ENCODE measurements around the gene PSMC3. TPM values are rescaled to one million over a fixed set of nuclear protein-coding genes. Genes with fewer than 3 reads are reported as not detected.

Gene PSMC3
- total RNA-seq, 1 experiment from 2014 or later = 701 TPM

- CTCF ChIA-PET = interaction anchor here (0.5 kb wide), 1 partner anchor 21 kb away, joined by 3 read pairs; no protein-coding TSS in a partner anchor
- TF ChIP-seq EZH2 (IDR thresholded peaks at IDR 0.05; ENCODE audit: borderline replicate concordance, low read depth, low read length, poor library complexity, severe bottlenecking) = no peak
- TF ChIP-seq CTCF (conservative IDR thresholded peaks at IDR 0.05; ENCODE audit: low read depth, low read length) = no peak
- BruUV-seq (replicated peaks) = no TSS peak
Observed at GRCh38 chr11:47433157-47433556, 6.9 kb upstream of the PSMC3 start.

GRCh38 chr11:47431356-47432083 is 5.3 kb upstream of the PSMC3 start:
- H3K36me3 ChIP-seq (ENCODE audit: insufficient read depth, low read length, poor library complexity, severe bottlenecking) = no peaks in the 10 kb centered on the region
- no TSS peak for BruUV-seq (replicated peaks)
- no peak overlapping the region for H3K27ac ChIP-seq (ENCODE audit: low read depth, low read length, poor library complexity, severe bottlenecking)
- intact Hi-C loops (cut with micrococcal nuclease; ENCODE audit: unreplicated experiment) = no loop called here
- TF ChIP-seq CTCF (conservative IDR thresholded peaks at IDR 0.05; ENCODE audit: low read depth, low read length) (no peak), EZH2 (IDR thresholded peaks at IDR 0.05; ENCODE audit: borderline replicate concordance, low read depth, low read length, poor library complexity, severe bottlenecking) (no peak)
- no peaks in the 10 kb centered on the region for H3K27me3 ChIP-seq (replicated peaks; ENCODE audit: insufficient read depth, low read depth, low read length, poor library complexity)
- DNase-seq (ENCODE audit: low spot score) = no peak
- no peaks in the 10 kb centered on the region for H3K4me1 ChIP-seq (ENCODE audit: insufficient read depth, low read length, poor library complexity, severe bottlenecking)
- H3K9me3 ChIP-seq (ENCODE audit: low read depth, low read length, poor library complexity, severe bottlenecking) = no peaks in the 10 kb centered on the region
- ChIA-PET POLR2A (ENCODE audit: low non-redundant PET) (interaction anchor here (0.6 kb wide), 1 partner anchor 23 kb away, joined by 3 read pairs; no protein-coding TSS in a partner anchor), CTCF (no interaction called here)
- H3K4me3 ChIP-seq (ENCODE audit: low read depth, low read length, poor library complexity, severe bottlenecking) = no peak overlapping the region

More at GRCh38 chr11:47433157-47433556, 6.9 kb upstream of the PSMC3 start:
- Histone ChIP-seq H3K36me3 (ENCODE audit: insufficient read depth, low read length, poor library complexity, severe bottlenecking) (no peaks in the 10 kb centered on the region), H3K4me3 (ENCODE audit: low read depth, low read length, poor library complexity, severe bottlenecking) (no peak overlapping the region), H3K27me3 (replicated peaks; ENCODE audit: insufficient read depth, low read depth, low read length, poor library complexity) (no peaks in the 10 kb centered on the region), H3K4me1 (ENCODE audit: insufficient read depth, low read length, poor library complexity, severe bottlenecking) (no peaks in the 10 kb centered on the region), H3K27ac (ENCODE audit: low read depth, low read length, poor library complexity, severe bottlenecking) (no peak overlapping the region), H3K9me3 (ENCODE audit: low read depth, low read length, poor library complexity, severe bottlenecking) (no peaks in the 10 kb centered on the region)
- POLR2A ChIA-PET (ENCODE audit: low non-redundant PET) = no interaction called here
- DNase-seq (ENCODE audit: low spot score) = no peak
- intact Hi-C loops (cut with micrococcal nuclease; ENCODE audit: unreplicated experiment) = no loop called here

GRCh38 chr11:47430524-47430923 is 4.3 kb upstream of the PSMC3 start:
- H3K4me1 ChIP-seq (ENCODE audit: insufficient read depth, low read length, poor library complexity, severe bottlenecking) = peaks cover under 1% of the 10 kb centered on the region
- no TSS peak for BruUV-seq (replicated peaks)
- H3K4me3 ChIP-seq (ENCODE audit: low read depth, low read length, poor library complexity, severe bottlenecking) = no peak overlapping the region
- DNase-seq (ENCODE audit: low spot score) = no peak
- TF ChIP-seq EZH2 (IDR thresholded peaks at IDR 0.05; ENCODE audit: borderline replicate concordance, low read depth, low read length, poor library complexity, severe bottlenecking) = no peak
- TF ChIP-seq CTCF (conservative IDR thresholded peaks at IDR 0.05; ENCODE audit: low read depth, low read length) = no peak
- intact Hi-C loops (cut with micrococcal nuclease; ENCODE audit: unreplicated experiment) = no loop called here
- ChIA-PET POLR2A (ENCODE audit: low non-redundant PET) (no interaction called here), CTCF (no interaction called here)
- no peaks in the 10 kb centered on the region for H3K36me3 ChIP-seq (ENCODE audit: insufficient read depth, low read length, poor library complexity, severe bottlenecking)
- H3K27ac ChIP-seq (ENCODE audit: low read depth, low read length, poor library complexity, severe bottlenecking) = no peak overlapping the region
- no peaks in the 10 kb centered on the region for H3K9me3 ChIP-seq (ENCODE audit: low read depth, low read length, poor library complexity, severe bottlenecking)
- H3K27me3 ChIP-seq (replicated peaks; ENCODE audit: insufficient read depth, low read depth, low read length, poor library complexity) = no peaks in the 10 kb centered on the region

Measured in A673 (cell line).